H1 (cell line): Measurements from ENCODE around the gene ZNF469. TPM values are rescaled to one million over a fixed set of nuclear protein-coding genes. Genes with fewer than 3 reads are reported as not detected.

Experiments
- CTCF ChIA-PET: fragments of 300-600 bp; sonication (Branson Sonifier 250); formaldehyde crosslinking; loops from one replicate; lab custom pipeline; 2021; ENCODE audit not compliant: partially characterized antibody; lab: Charles Lee
- POLR2A ChIA-PET: fragments of 300-600 bp; sonication (Branson Sonifier 250); formaldehyde crosslinking; loops from one replicate; lab custom pipeline; 2021; ENCODE audit warnings: inconsistent platforms; ENCODE audit not compliant: partially characterized antibody; lab: Charles Lee
- DNase-seq, 2 experiments: peaks; one replicate each; pipeline versions ENCODE4 v3.0.0 to v3.0.0-alpha.2; 2010 to 2022; ENCODE audit warnings: low spot score in 2 of 2, low read depth in 1 of 2, mixed read lengths in 1 of 2
- FAIRE-seq: peaks from 2 replicates; lab custom pipeline; 2011; peaks lifted over from hg19 to GRCh38; lab: Jason Lieb, UNC
- H2AFZ ChIP-seq: 2 replicates; pipeline ENCODE4 v1.8.1; 2012; ENCODE audit warnings: low read length, inconsistent platforms
- H2AK5ac ChIP-seq: 2 replicates; pipeline ENCODE4 v1.6.1; 2013; ENCODE audit warnings: low read depth, low read length
- H2BK120ac ChIP-seq: replicated peaks from 2 replicates; pipeline ENCODE3; 2013; ENCODE audit warnings: low read depth, low read length, inconsistent platforms
- H2BK12ac ChIP-seq: 2 replicates; pipeline ENCODE4 v1.6.1; 2013; ENCODE audit warnings: low read depth, low read length
- H2BK15ac ChIP-seq: 2 replicates; pipeline ENCODE4 v1.6.1; 2013; ENCODE audit warnings: low read length
- H2BK20ac ChIP-seq: 2 replicates; pipeline ENCODE4 v1.6.1; 2013; ENCODE audit warnings: low read length
- H2BK5ac ChIP-seq: 2 replicates; pipeline ENCODE4 v1.6.1; 2013; ENCODE audit warnings: low read depth, low read length
- H3K14ac ChIP-seq: 2 replicates; pipeline ENCODE4 v1.6.1; 2013; ENCODE audit warnings: inconsistent platforms; ENCODE audit not compliant: insufficient read length
- H3K18ac ChIP-seq: 2 replicates; pipeline ENCODE4 v1.6.1; 2013; ENCODE audit warnings: low read length; ENCODE audit errors: extremely low read depth
- H3K23ac ChIP-seq: 2 replicates; pipeline ENCODE4 v1.6.1; 2013; ENCODE audit warnings: inconsistent platforms; ENCODE audit not compliant: insufficient read length
- H3K23me2 ChIP-seq: 2 replicates; pipeline ENCODE4 v1.6.1; 2013; ENCODE audit warnings: low read depth, low read length
- H3K27ac ChIP-seq: 2 replicates; pipeline ENCODE4 v1.6.1; 2011; ENCODE audit warnings: low read depth, low read length, inconsistent platforms
- H3K27me3 ChIP-seq, 4 experiments: replicated peaks in 1 of 4; 1 replicate in 1 of 4; 2 replicates in 3 of 4; pipeline versions ENCODE4 v1.6.1 to v1.8.1; 2011 to 2013; ENCODE audit warnings: low read length in 3 of 4, mild to moderate bottlenecking in 3 of 4, inconsistent platforms in 2 of 4, mixed read lengths in 2 of 4, moderate library complexity in 1 of 4; ENCODE audit not compliant: control insufficient read depth in 3 of 4, insufficient read depth in 3 of 4; ENCODE audit errors: extremely low read depth in 1 of 4
- H3K36me3 ChIP-seq, 4 experiments: 2 replicates each; pipeline versions ENCODE4 v1.6.1 to v1.8.1; 2011 to 2013; ENCODE audit warnings: mild to moderate bottlenecking in 4 of 4, low read length in 3 of 4, moderate library complexity in 2 of 4, control low read depth in 1 of 4, inconsistent platforms in 1 of 4; ENCODE audit not compliant: insufficient read depth in 4 of 4, control insufficient read depth in 2 of 4
- H3K4ac ChIP-seq: replicated peaks from 2 replicates; pipeline ENCODE3; 2013; ENCODE audit warnings: low read length, low read depth, mixed read lengths, inconsistent platforms; ENCODE audit not compliant: insufficient read length
- H3K4me1 ChIP-seq, 4 experiments: replicated peaks in 1 of 4; 1 replicate in 1 of 4; 2 replicates in 3 of 4; pipeline versions ENCODE4 v1.6.1 to v1.8.1; 2011 to 2013; ENCODE audit warnings: low read length in 3 of 4, inconsistent platforms in 2 of 4, mixed read lengths in 1 of 4; ENCODE audit not compliant: insufficient read depth in 4 of 4, control insufficient read depth in 3 of 4
- H3K4me2 ChIP-seq, 2 experiments: 2 replicates each; pipeline versions ENCODE4 v1.6.1 to v1.8.1; 2011 to 2013; ENCODE audit warnings: low read depth in 2 of 2, low read length in 2 of 2, control low read depth in 1 of 2, inconsistent platforms in 1 of 2, mild to moderate bottlenecking in 1 of 2; ENCODE audit not compliant: insufficient read depth in 1 of 2
- H3K4me3 ChIP-seq, 4 experiments: fragments of 200-600, 300-600 bp in 1 of 4; sonication (generic), shearing (Covaris generic), sonication (Bioruptor Twin) in 1 of 4; 2 replicates each; pipeline versions ENCODE4 v1.5.1 to v1.8.1; 2011 to 2016; ENCODE audit warnings: low read length in 4 of 4, low read depth in 3 of 4, control low read depth in 2 of 4, inconsistent platforms in 2 of 4, mild to moderate bottlenecking in 2 of 4, mixed read lengths in 1 of 4, moderate library complexity in 1 of 4; ENCODE audit not compliant: insufficient read depth in 2 of 4; ENCODE audit errors: extremely low read depth in 1 of 4
- H3K56ac ChIP-seq: replicated peaks from 2 replicates; pipeline ENCODE3; 2013; ENCODE audit warnings: low read depth, mild to moderate bottlenecking, mixed read lengths, low read length, inconsistent platforms; ENCODE audit not compliant: insufficient read length
- H3K79me1 ChIP-seq: 2 replicates; pipeline ENCODE4 v1.6.1; 2013; ENCODE audit warnings: low read depth, low read length, control low read depth
- H3K79me2 ChIP-seq, 2 experiments: 2 replicates each; pipeline versions ENCODE4 v1.6.1 to v1.8.1; 2012 to 2013; ENCODE audit warnings: low read length in 2 of 2, mild to moderate bottlenecking in 2 of 2, inconsistent platforms in 1 of 2; ENCODE audit not compliant: insufficient read depth in 2 of 2, control insufficient read depth in 1 of 2
- H3K9ac ChIP-seq, 4 experiments: replicated peaks in 1 of 4; 1 replicate in 1 of 4; 2 replicates in 3 of 4; pipeline versions ENCODE4 v1.6.1 to v1.8.1; 2011 to 2013; ENCODE audit warnings: low read depth in 3 of 4, low read length in 3 of 4, control low read depth in 2 of 4, mild to moderate bottlenecking in 2 of 4, moderate library complexity in 2 of 4, inconsistent platforms in 1 of 4; ENCODE audit errors: extremely low read depth in 1 of 4
- H3K9me3 ChIP-seq, 2 experiments: 2 replicates each; pipeline versions ENCODE4 v1.6.1 to v1.8.1; 2012 to 2013; ENCODE audit warnings: mild to moderate bottlenecking in 2 of 2, moderate library complexity in 2 of 2, control low read depth in 1 of 2, inconsistent platforms in 1 of 2, low read depth in 1 of 2, low read length in 1 of 2, mixed read lengths in 1 of 2; ENCODE audit not compliant: insufficient read depth in 2 of 2
- H4K20me1 ChIP-seq, 2 experiments: replicated peaks in 1 of 2; 2 replicates each; pipeline versions ENCODE3 to v1.8.1; 2011 to 2013; ENCODE audit warnings: inconsistent platforms in 2 of 2, low read length in 2 of 2, mild to moderate bottlenecking in 1 of 2; ENCODE audit not compliant: insufficient read depth in 2 of 2, control insufficient read depth in 1 of 2
- H4K5ac ChIP-seq: 2 replicates; pipeline ENCODE4 v1.6.1; 2013; ENCODE audit warnings: low read length, low read depth, mixed read lengths, inconsistent platforms; ENCODE audit not compliant: insufficient read length
- H4K8ac ChIP-seq: 2 replicates; pipeline ENCODE4 v1.8.0; 2013; ENCODE audit warnings: mild to moderate bottlenecking, moderate library complexity, low read length, inconsistent platforms; ENCODE audit not compliant: insufficient read depth; ENCODE audit errors: extremely low read depth
- H4K91ac ChIP-seq: replicated peaks from 2 replicates; pipeline ENCODE3; 2013; ENCODE audit warnings: low read length, mixed read lengths, inconsistent platforms; ENCODE audit not compliant: insufficient read length
- POU5F1 ChIP-seq: IDR thresholded peaks from 2 replicates; pipeline ENCODE4 v1.6.1; 2011; ENCODE audit warnings: low read depth, mild to moderate bottlenecking, low read length, moderate library complexity
- RNF2 ChIP-seq: fragments of 200-900, 300-1000 bp; sonication (generic); IDR thresholded peaks from 2 replicates; pipeline ENCODE4 v1.7.1; 2016; ENCODE audit warnings: borderline replicate concordance, low read depth, mild to moderate bottlenecking, antibody characterized with exemption, low read length; ENCODE audit not compliant: poor library complexity, severe bottlenecking; ENCODE audit errors: missing control alignments
- WGBS, 2 experiments: shearing (Covaris generic) in 1 of 2; methylation state at CpG; one replicate each; pipeline versions ENCODE4 v1.1.6 to v1.1.7; 2013 to 2015; ENCODE audit warnings: low lambda C conversion rate in 2 of 2, mixed read lengths in 2 of 2, inconsistent platforms in 1 of 2, low coverage in 1 of 2, missing lambda C conversion rate in 1 of 2; ENCODE audit not compliant: insufficient replicate concordance in 2 of 2, insufficient coverage in 1 of 2, insufficient read length in 1 of 2; ENCODE audit errors: extremely low coverage in 1 of 2, missing lambda C conversion rate in 1 of 2; 5-methylcytosine and 5-hydroxymethylcytosine counted together
- polyA plus RNA-seq, 7 experiments: library from polyadenylated mRNA; depleted of rRNA in 3 of 7; stranded (reverse) in 5 of 7; unstranded in 2 of 7; fragments of >200 nt in 5 of 7; fragments of 200-250 nt in 2 of 7; gene quantifications; 1 replicate in 5 of 7; 2 replicates in 1 of 7; 4 replicates in 1 of 7; pipeline versions ENCODE4 v1.2.1 to v1.2.3, GENCODE V29; 2011 to 2013; ENCODE audit warnings: missing spikeins in 2 of 7, mixed read lengths in 2 of 7
- total RNA-seq: library from RNA; stranded (reverse); fragmentation: NEBNext Ultra II Directional; extraction: Animal tissue kit (Norgen Biotek cat#: 25700); gene quantifications from 2 replicates; pipeline ENCODE4 v1.2.1, GENCODE V29; 2021
- TF ChIP-seq, protein P1 (sequence below): IDR thresholded peaks from 2 replicates; pipeline ENCODE4 v1.6.1; 2011; ENCODE audit warnings: low read depth, mild to moderate bottlenecking, low read length; ENCODE audit not compliant: insufficient read depth

Gene ZNF469
- total and polyA plus RNA-seq, 2 of the 8 experiments (the other 6 are each of a cell fraction or from before 2014, with no cell fraction given): 0.30 to 1.8 TPM

- H3K56ac ChIP-seq: no peak overlapping the region
- H3K9ac ChIP-seq: no peak overlapping the region
- no peak overlapping the region for H3K4me2 ChIP-seq
- no peak overlapping the region for H4K91ac ChIP-seq
- 87% methylated on average over 13 of the region's 13 CpGs; no CpG with 5 or more reads in 1 of the 2 experiments for WGBS, 2 experiments
- no peak overlapping the region for H2BK5ac ChIP-seq
- no peak overlapping the region for H3K18ac ChIP-seq
- no peak for DNase-seq
- H3K79me1 ChIP-seq: no peaks in the 10 kb centered on the region
- H3K4me1 ChIP-seq: no peaks in the 10 kb centered on the region
- no peak overlapping the region for H3K4ac ChIP-seq
- H2BK12ac ChIP-seq: no peak overlapping the region
- POLR2A ChIA-PET: no interaction called here
- CTCF ChIA-PET: interaction anchor here (0.7 to 1.9 kb wide), 4 partner anchors 10 to 167 kb away, joined by 3 to 5 read pairs (median 3); no protein-coding TSS in a partner anchor
- no peak overlapping the region for H3K14ac ChIP-seq
- no peak overlapping the region for H2BK20ac ChIP-seq
- no peak overlapping the region for H4K8ac ChIP-seq
- peaks cover 0 to 1% of the 10 kb centered on the region in 2 experiments; a peak in 1 of 4 replicates for H3K9me3 ChIP-seq
- no peak overlapping the region for H3K4me3 ChIP-seq
- H3K23me2 ChIP-seq: peaks cover 2% of the 10 kb centered on the region; the same call in 1 of the 2 replicates
- TF ChIP-seq RNF2 (no peak), POU5F1 (no peak)
- TF ChIP-seq, protein P1, sequence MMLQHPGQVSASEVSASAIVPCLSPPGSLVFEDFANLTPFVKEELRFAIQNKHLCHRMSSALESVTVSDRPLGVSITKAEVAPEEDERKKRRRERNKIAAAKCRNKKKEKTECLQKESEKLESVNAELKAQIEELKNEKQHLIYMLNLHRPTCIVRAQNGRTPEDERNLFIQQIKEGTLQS: no peak
- FAIRE-seq: no peak
- no peak overlapping the region for H2BK15ac ChIP-seq
- 0 out of 7 replicates have a peak, but pooled peaks cover 0 to 2% (median 0%) of the 10 kb centered on the region in 4 experiments for H3K27me3 ChIP-seq
- H3K36me3 ChIP-seq: no peaks in the 10 kb centered on the region
- H2AFZ ChIP-seq: no peak overlapping the region
- no peak overlapping the region for H3K23ac ChIP-seq
- no peak overlapping the region for H4K5ac ChIP-seq
- no peak overlapping the region for H3K27ac ChIP-seq
- H4K20me1 ChIP-seq: peaks cover 0 to 4% of the 10 kb centered on the region in 2 experiments
- no peak overlapping the region for H2AK5ac ChIP-seq
- no peaks in the 10 kb centered on the region for H3K79me2 ChIP-seq
- no peak overlapping the region for H2BK120ac ChIP-seq
These were observed 8.0 kb downstream of the ZNF469 start for GRCh38 chr16:88390735-88391134.
